HG02981 (cell line): ENCODE measurements around the gene PPP1R15B.

Experiments
- ATAC-seq: cut with Tn5 transposase; IDR thresholded peaks from one replicate; pipeline ENCODE4 v1.9.1; 2021; ENCODE audit warnings: mild to moderate bottlenecking, moderate library complexity; ENCODE audit not compliant: unreplicated experiment

The PPP1R15B gene

DNA sequence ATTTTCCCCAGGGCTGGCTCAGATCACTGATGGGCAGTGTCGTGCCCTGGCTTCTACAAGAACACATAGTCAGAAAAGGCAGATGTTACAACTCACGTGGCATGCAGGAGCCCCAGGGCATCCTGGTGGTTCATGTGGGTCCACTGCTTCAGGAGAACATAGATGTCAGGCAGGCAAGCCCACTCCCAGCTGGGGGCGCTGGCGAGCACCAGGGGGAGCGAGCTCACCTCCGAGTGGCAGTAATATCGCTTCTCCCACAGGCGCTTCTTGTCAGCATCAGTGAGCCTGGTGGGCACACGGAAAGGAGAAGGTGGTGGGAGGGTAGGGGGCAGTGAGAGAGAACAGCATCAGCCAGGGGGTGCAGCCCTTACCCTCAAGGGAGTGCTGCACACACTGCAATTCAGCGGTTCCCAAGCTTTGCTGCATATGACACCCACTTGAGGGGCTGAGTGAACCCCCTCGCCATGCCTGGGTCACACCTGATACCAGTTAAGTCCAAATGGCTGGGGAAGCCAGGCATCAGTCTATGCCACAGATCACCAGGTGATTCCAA lies 34.3 kb upstream of the PPP1R15B start:
- no peak for ATAC-seq

DNA sequence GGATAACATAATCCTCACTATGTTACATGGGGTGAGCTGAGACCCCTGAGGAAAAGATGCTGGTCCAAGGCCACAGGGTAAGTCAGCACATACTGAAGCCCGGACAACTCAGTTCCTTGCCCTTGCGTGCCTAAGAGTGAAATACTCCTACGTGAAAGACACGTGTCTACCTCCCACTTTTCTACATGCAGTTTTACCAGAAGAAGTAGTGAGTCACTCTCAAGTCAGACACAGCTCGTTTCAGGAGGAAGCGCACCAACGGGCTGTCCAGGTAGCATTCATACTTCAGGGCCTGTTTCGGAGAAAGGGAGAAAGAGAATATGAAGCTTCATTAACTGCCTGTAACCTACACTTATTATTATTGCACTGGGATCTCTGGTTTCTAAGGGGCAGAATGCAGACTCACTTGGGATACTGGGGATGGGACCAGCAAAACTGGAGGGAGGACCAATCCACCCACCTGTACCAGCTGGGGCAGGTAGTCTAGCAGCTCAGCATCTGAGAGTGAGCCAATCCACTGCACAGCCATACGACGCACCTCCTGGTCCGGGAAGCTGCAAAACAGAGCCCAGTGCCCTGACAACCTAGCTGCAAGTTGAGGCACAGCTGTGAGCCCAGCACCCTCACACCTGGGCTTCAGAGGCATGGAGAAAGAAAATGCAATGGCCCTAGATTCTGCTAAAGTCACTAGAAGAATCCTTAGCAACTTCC lies 32.4 kb upstream of the PPP1R15B start:
- ATAC-seq = no peak

- ATAC-seq = no peak
Measured at GRCh38 chr1:204443260-204443619, 31.6 kb upstream of the PPP1R15B start.

DNA sequence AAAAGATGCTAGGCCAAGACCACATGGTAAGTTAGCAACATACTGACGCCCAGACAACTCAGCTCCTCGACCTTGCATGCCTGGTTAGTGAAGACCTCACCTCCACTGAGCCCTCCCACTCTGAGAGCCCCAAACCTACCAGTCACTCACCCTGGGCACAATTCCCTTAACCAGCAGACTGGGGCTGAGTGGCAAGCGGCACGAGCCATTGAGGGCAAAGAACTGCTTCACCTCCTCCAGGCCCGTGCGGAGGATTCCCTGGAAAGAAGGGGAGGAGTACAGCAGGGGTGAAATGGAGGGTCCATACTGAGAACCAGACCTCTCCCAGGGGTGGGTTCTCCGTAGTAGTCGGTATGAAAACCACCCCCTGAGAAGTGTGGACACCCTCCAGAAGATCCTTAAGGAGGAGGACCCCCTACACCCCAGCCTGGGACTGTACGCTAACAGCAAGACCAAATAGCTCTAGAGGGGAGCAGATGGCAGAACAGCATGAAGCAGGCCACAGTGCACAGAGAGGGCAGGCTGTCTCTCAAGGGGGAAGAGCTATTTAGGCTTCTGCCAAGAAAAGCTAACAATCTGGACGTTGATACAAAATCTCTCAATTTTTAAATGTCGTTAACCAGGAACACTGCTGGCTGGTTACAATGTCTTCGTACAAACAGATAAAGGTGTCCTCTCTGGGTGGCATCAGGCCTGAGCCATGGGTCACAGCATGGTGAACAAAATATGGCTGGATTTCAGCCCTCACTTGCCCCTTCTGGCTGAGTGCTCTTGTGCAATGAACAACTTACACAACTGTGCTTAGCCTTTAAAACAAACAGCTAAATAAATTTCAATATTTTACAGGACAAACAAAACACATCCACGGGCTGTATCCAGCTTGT lies 31.0 kb upstream of the PPP1R15B start:
- ATAC-seq = no peak

GRCh38 chr1:204441558-204441957 lies 29.9 kb upstream of the PPP1R15B start:
- no peak for ATAC-seq

GRCh38 chr1:204439621-204440375 lies 28.2 kb upstream of the PPP1R15B start:
- no peak for ATAC-seq

DNA sequence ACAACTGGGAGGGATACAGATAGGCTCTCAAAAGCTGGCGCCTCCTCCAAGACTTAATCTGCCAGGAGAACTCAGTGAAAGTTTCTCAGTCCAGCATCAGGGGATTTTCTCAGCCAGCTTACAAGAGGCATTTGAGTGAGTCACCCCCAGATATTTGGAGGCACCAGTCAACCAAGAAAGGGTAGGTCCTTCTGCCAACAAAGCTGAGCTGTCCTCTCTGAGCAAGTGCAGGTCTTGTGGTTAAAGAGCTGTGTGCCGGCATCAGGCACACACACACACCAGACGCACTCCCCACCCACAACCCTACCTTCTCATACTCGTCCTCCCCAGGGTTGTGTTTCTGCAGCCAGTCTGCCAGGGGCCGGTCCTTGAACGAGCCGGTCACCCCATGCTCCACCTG lies 27.0 kb upstream of the PPP1R15B start:
- no peak for ATAC-seq

DNA sequence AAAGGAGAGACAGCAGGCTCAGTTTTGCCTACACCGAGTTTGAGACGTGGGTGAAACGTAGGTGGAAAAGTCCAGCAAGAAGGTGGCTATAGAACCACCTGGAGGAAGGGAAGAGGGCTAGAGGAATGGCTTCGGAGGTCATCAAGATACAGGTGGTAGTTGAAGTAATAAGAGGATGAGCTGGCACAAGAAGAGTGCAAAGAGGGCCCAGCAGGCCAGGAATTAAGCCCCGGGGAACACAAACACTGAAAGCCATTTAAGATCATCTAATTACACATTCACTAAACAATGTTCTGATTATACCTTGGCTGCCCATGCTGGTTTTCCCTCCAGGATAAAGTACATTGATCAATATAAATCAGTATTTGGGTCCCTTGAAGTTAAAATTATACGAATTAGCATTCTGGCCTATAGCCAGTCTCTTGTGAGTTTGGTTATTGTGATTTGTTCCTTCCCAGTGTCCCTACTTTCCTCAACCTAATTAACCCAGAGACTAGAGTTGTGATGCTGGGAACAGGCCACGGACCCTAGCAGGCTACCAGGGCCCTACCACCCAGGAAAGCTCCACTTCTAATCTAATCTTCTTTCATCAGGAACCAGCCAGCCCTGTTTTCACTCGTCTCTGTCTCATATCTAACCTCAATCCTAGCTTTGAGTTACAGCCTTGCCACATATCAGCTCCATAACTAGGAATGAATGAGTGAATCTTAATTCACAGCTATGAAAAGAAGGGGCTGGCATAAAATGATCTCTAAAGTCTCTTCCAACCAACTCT lies 26.4 kb upstream of the PPP1R15B start:
- no peak for ATAC-seq

DNA sequence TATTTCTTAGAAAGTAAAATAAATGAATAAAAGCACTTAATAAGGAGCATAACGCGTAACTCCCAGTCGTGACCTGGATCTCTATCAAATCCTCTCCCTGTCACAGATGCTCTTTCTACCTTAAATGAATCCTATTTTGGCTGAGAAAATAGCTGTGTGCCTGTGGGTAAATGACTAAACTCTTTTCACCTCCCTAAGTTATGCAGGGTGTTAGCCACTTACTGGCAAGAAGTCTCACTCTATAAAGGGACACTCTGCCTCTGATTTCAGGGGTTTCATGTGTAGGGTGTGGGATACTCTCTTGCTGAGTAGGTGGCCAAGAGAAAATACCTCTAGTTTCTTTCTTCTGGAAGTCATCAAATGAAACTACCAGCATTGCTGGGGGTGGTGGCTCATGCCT lies 24.3 kb upstream of the PPP1R15B start:
- ATAC-seq = no peak

DNA sequence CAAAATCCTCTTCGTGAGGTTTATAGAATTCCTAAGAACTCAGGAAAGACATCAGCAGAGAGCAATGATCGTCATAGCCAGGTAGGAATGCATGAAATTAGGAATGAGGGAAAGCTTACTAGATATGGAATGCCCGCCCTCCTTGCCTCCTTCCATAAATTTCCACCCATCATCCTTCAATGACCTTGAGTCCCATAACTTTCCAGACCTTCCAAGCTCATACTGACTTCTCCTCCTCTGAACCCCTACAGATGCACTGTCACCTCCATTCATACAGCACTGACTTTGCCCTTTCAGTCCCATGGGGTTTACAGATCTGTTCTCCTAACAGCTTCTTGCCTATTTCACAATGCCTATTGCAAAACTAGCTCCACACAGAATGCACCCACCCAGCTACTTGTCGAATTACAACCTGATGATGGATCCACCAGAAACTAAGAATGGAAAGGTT lies 23.8 kb upstream of the PPP1R15B start:
- no peak for ATAC-seq

- no peak for ATAC-seq
Measured at GRCh38 chr1:204434116-204434755, 22.6 kb upstream of the PPP1R15B start.

DNA sequence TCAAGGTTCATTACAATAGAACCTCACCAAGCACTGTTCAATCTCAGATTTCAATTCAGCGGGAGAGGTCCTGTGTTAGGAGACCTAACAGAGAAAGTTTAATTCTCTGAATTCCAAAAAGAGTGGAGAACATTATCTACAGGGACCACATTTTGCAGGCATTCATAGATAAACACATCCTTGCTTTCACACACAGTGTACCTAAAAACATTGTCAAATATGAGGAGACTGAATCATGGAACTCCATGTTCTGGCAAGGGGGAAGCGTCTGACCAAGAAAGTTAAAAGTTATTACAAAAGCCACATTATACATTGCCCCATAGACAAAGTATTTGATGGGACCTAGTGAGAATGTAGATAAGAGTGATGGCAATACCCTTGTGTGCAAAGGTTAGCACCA lies 21.1 kb upstream of the PPP1R15B start:
- ATAC-seq = no peak

DNA sequence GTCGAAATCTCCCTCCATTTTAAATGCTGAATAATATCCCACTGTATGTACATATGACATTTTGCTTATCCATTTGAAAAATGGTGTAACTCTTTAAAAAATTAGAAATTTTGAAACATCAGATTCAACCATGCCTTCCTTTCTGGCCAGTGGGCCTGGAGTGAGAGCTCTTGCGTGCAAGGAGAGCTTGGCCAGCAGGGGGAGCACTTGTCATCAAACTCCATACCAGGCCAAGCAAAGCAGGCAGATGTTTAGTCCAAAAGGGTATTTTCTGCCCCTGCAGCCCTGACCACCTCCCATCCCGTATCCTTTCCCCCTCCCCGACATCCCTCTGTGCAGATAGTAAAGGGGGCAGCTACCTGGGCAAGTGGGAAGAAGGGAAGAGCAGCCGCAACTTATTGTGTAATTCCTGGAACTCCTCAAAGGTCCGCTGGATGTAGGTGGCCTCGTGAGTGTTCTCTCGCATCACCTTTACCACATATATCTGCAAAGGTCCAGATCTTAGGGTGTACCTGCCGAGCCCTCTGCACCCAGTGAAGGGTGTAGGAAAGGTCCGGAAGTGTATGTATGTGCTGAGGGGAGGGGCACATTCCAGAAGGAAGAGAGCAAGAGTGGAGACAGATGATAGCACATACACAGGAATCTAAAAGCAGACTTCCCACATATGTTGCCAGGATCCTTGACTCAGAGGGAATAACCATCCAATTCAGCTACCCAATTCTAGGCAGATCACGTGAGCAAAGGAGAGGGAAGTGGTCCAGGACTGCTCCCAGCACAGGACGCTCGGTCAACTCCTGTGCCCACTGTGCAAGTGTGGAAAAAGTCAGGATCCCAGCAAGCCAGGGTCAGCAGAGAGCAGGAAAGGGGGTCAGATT lies 19.9 kb upstream of the PPP1R15B start:
- no peak for ATAC-seq

GRCh38 chr1:204429746-204430145 lies 18.1 kb upstream of the PPP1R15B start:
- no peak for ATAC-seq

DNA sequence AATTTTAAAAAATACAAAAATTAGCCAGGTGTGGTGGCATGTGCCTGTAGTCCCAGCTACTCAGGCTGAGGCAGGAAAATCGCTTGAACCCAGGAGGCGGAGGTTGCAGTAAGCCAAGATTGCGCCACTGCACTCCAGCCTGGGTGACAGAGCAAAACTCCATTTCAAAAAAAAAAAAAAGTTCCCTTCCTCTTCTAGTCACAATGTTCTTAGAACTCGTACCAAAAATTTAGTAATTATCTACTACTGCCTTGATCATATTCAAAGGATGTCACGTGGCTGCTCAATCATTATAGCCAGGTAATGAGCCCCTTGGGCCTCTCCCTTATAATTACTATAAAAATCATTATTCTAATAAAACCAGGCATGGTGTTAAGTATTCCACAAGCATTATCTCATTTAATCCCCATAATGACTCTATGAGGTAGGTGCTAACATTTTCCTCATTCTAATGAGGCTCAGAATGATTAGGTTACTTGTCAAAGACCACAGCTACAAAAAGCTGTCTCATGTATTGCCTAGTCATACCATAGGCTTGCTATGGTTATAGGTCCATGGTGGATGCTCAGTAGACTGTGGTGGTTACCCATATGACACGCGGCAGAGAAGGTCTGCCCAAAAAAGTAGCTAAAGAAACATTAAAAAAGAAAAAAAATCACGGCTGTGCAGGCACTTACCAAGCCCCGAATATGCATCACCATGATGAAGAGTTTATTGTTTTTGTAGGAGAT lies 15.5 kb upstream of the PPP1R15B start:
- no peak for ATAC-seq

- no peak for ATAC-seq
Measured at GRCh38 chr1:204426474-204426873, 14.9 kb upstream of the PPP1R15B start.

DNA sequence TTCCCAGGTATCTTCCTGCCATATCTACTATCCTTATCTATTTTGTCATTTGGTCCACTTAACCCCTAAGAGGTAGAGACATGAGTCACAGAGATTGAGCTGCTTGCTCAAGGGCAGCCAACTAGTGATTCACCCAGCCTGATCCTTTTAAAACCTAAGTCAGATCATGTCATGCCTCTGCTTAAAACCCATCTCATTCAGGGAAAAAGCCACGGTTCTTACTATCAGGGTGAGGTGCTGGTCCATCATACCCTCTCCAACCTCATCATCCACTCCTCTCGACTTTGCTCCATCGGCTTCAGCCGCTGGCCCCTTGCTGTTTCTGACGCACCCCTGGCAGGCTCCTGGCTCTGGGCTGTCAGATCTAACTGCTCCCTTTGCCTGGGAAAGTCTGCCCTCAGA lies 14.4 kb upstream of the PPP1R15B start:
- no peak for ATAC-seq

- no peak for ATAC-seq
Measured at GRCh38 chr1:204424621-204425020, 13.0 kb upstream of the PPP1R15B start.
